Peyer's patch (tissue), 4 donors: ENCODE data around the gene SLC7A10.

Experiments
- POLR2A ChIP-seq, 2 donors: fragments of 450-650 bp; IDR thresholded peaks; one replicate each; pipeline ENCODE4 v1.5.1; 2017; ENCODE audit warnings: antibody characterized with exemption in 2 of 2, mild to moderate bottlenecking in 2 of 2, moderate library complexity in 2 of 2
- TF ChIP-seq, protein P1 (sequence below), 6 experiments: fragments of 450-650 bp in 4 of 6; fragments of 200-600 bp in 2 of 6; sonication (generic) in 1 of 6; IDR thresholded peaks; one replicate each; pipeline ENCODE4 v1.5.1; 2017 to 2019; ENCODE audit warnings: antibody characterized with exemption in 6 of 6, mild to moderate bottlenecking in 3 of 6, moderate library complexity in 1 of 6

DNA sequence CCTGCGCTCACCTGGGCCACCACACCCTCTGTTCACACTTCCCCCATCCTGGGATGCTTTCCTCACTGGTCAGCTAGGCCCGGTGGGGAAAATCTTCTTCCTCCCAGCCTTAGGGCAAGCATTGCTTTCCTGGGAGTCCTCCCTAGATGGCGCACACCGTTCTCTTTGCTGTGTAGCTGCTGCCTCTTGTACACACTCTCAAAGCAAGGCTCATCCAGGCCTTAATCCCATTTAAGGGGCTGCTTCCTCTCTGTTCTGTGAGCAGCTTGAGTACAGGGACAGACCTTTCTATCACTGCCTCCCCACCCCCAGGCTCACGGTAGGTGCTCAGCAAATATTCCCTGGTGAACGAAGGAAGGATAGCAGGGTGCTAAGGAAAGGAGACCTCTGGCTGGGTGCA is 11.1 kb downstream of the SLC7A10 start:
- TF ChIP-seq, protein P1, sequence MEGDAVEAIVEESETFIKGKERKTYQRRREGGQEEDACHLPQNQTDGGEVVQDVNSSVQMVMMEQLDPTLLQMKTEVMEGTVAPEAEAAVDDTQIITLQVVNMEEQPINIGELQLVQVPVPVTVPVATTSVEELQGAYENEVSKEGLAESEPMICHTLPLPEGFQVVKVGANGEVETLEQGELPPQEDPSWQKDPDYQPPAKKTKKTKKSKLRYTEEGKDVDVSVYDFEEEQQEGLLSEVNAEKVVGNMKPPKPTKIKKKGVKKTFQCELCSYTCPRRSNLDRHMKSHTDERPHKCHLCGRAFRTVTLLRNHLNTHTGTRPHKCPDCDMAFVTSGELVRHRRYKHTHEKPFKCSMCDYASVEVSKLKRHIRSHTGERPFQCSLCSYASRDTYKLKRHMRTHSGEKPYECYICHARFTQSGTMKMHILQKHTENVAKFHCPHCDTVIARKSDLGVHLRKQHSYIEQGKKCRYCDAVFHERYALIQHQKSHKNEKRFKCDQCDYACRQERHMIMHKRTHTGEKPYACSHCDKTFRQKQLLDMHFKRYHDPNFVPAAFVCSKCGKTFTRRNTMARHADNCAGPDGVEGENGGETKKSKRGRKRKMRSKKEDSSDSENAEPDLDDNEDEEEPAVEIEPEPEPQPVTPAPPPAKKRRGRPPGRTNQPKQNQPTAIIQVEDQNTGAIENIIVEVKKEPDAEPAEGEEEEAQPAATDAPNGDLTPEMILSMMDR (IDR thresholded peaks at IDR 0.05): peak in 3 of 6 experiments; percentile 7 to 22 (median 9)
- no peak for TF ChIP-seq POLR2A (IDR thresholded peaks at IDR 0.05)
